ENCODE measurements around the gene CCDC91. TPM values are rescaled to one million over a fixed set of nuclear protein-coding genes. Genes with fewer than 3 reads are reported as not detected.

Gene CCDC91
- total and polyA plus RNA-seq, 3 donors from 2014 or later, result 60.6 to 226 (median 92.1) TPM

DNA sequence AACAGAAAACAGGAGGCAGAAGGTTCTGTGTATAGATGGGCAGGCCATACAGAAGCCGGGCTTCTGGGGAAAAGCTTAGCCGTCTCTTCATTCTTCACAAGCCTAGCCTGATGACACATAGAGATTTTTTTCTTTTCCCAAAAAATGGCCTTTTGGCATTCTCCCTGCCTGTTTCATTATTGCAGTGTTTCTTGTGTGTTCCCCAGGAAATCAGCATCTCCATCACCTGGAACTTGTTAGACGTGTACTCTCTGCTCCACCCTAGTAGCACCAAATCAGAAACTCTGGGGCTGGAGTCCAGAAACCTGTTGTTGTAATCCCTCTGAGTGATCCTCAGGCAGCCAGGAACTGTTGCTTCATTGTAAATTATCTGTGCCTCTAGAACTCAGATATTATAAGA, 388.1 kb downstream of the CCDC91 start:
- TF ChIP-seq POLR2A (IDR thresholded peaks at IDR 0.05) (no peak), CTCF (IDR thresholded peaks at IDR 0.05) (no peak)
- Histone ChIP-seq H3K27me3 (no peaks in the 10 kb centered on the region), H3K4me1 (no peaks in the 10 kb centered on the region), H3K36me3 (ENCODE audit: low read depth, missing control alignments) (no peaks in the 10 kb centered on the region), H3K27ac (no peak overlapping the region), H3K9me3 (no peaks in the 10 kb centered on the region), H3K4me3 (no peak overlapping the region)
- 82 to 92% methylated on average over 3 of the region's 3 CpGs for WGBS, 2 donors
- intact Hi-C loops (cut with DNase I; ENCODE audit: low total_unique reads), result no loop called here
- DNase-seq, result no peak

DNA sequence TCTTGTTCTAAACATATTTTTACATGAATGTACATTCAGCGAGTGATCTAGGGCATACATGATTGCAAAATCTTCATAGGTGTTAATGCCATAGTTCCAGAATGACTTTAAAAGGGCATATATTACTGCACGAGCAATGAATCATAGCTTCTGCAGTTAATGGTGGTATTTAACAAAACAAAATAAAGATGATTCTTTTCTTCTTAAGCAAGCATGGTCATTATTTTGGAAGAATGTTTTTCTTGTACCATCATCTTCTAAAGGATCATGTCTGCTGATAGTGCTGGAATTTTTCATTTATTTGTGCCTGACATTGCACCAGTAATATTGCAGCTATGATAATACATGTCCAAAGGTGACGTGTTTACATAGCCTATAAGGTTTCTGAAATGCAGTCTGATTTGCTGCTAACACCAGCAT, 388.6 kb downstream of the CCDC91 start:
- H3K27ac ChIP-seq, result no peak overlapping the region
- H3K4me1 ChIP-seq, result no peaks in the 10 kb centered on the region
- H3K9me3 ChIP-seq, result no peaks in the 10 kb centered on the region
- H3K27me3 ChIP-seq, result no peaks in the 10 kb centered on the region
- DNase-seq, result no peak
- H3K4me3 ChIP-seq, result no peak overlapping the region
- intact Hi-C loops (cut with DNase I; ENCODE audit: low total_unique reads), result no loop called here
- WGBS, 2 donors, result 84 to 92% methylated on average over 3 of the region's 3 CpGs
- TF ChIP-seq CTCF (IDR thresholded peaks at IDR 0.05) (no peak), POLR2A (IDR thresholded peaks at IDR 0.05) (no peak)
- no peaks in the 10 kb centered on the region for H3K36me3 ChIP-seq (ENCODE audit: low read depth, missing control alignments)

GRCh38 chr12:28582672-28583376, 392.6 kb downstream of the CCDC91 start:
- TF ChIP-seq POLR2A (IDR thresholded peaks at IDR 0.05) (no peak), CTCF (IDR thresholded peaks at IDR 0.05) (no peak)
- 78 to 82% methylated on average over 6 of the region's 6 CpGs for WGBS, 2 donors
- H3K4me3 ChIP-seq, result no peak overlapping the region
- no peaks in the 10 kb centered on the region for H3K36me3 ChIP-seq (ENCODE audit: low read depth, missing control alignments)
- intact Hi-C loops (cut with DNase I; ENCODE audit: low total_unique reads), result no loop called here
- no peaks in the 10 kb centered on the region for H3K27me3 ChIP-seq
- no peaks in the 10 kb centered on the region for H3K9me3 ChIP-seq
- no peaks in the 10 kb centered on the region for H3K4me1 ChIP-seq
- no peak for DNase-seq
- no peak overlapping the region for H3K27ac ChIP-seq

DNA sequence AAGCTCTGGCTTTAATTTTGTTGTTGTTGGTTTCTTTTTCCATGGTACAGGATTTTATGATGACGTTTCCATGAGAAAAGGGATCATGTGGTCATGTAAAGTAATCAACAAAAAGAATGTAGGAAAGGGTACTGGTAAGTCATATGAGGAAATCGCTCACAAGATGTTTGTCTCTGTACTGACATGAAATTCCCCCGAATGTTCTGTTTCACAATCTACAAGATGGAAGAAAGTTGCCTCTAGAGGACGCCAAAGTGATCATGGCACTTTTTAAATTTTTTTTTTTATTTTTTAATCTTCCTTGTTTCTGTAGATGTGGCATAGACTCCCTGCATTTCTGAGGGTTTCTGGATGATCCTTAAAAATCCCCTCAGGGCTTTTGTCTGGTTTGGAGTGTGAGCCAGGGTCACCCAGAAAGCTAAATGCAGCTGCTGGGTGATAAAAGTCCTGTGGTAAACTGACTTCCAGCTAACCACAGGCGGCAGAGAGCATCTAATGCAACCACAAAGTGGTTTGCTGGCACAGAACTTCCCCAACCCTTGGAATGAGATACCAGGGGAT, 393.5 kb downstream of the CCDC91 start:
- no peak for DNase-seq
- Histone ChIP-seq H3K27me3 (no peaks in the 10 kb centered on the region), H3K4me1 (no peaks in the 10 kb centered on the region), H3K9me3 (no peaks in the 10 kb centered on the region), H3K27ac (no peak overlapping the region), H3K36me3 (ENCODE audit: low read depth, missing control alignments) (no peaks in the 10 kb centered on the region), H3K4me3 (no peak overlapping the region)
- intact Hi-C loops (cut with DNase I; ENCODE audit: low total_unique reads), result no loop called here
- WGBS, 2 donors, result 83 to 86% methylated on average over 5 of the region's 5 CpGs
- TF ChIP-seq CTCF (IDR thresholded peaks at IDR 0.05), result no peak
- TF ChIP-seq POLR2A (IDR thresholded peaks at IDR 0.05), result no peak

DNA sequence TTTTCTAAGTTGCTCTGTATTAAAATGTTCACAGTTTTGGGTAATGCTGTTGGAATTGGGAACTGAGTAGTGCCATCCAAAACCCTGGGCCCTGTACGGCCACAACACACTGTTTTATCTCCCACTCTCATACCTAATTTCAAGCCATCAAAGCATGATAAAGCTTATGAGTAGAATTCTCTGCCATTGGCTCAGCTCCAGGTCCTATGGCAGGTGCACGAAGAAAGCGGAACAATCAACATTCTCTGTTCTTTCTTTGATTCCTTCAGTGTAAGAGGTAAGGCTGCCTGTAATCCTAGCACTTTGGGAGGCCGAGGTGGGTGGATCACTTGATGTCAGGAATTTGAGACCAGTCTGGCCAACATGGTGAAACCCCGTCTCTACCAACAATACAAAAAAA, 394.9 kb downstream of the CCDC91 start:
- no peak for TF ChIP-seq CTCF (IDR thresholded peaks at IDR 0.05)
- TF ChIP-seq POLR2A (IDR thresholded peaks at IDR 0.05), result no peak
- whole genome bisulfite sequencing, 2 donors, result 91% methylated on average over 5 of the region's 5 CpGs
- H3K27me3 ChIP-seq, result no peaks in the 10 kb centered on the region

More for the DNA sequence above, 394.9 kb downstream of the CCDC91 start:
- no peaks in the 10 kb centered on the region for H3K9me3 ChIP-seq
- no peak overlapping the region for H3K27ac ChIP-seq
- intact Hi-C loops (cut with DNase I; ENCODE audit: low total_unique reads), result no loop called here
- H3K4me3 ChIP-seq, result no peak overlapping the region
- no peak for DNase-seq
- no peaks in the 10 kb centered on the region for H3K36me3 ChIP-seq (ENCODE audit: low read depth, missing control alignments)
- no peaks in the 10 kb centered on the region for H3K4me1 ChIP-seq
